Measurements from ENCODE around the gene ATP13A4. TPM values are rescaled to one million over a fixed set of nuclear protein-coding genes. Genes with fewer than 3 reads are reported as not detected.
A peak's percentile ranks its signal among the peaks of the same experiment; 100 is the strongest.

ATP13A4 gene
- total RNA-seq (1 to 10 TPM; 1.3 to 2.6 TPM), polyA plus RNA-seq (not detected)

GRCh38 chr3:193554811-193555210, at the start of gene ATP13A4:
TSS of gene ATP13A4 (minus strand) at chr3:193554895. CDS start at chr3:193554799, 96 bp downstream.
- H3K4me3 Mint-ChIP-seq = no peak within 1 kb of the TSS
- no peaks in the 10 kb centered on the region for H3K4me1 Mint-ChIP-seq
- CTCF ChIA-PET = no interaction called here
- no peak for DNase-seq
- Histone ChIP-seq H3K4me1 (ENCODE audit: insufficient read depth, low read length) (no peaks in the 10 kb centered on the region), H3K36me3 (ENCODE audit: insufficient read depth, low read length) (no peaks in the 10 kb centered on the region), H3K9me3 (ENCODE audit: low read length) (no peaks in the 10 kb centered on the region), H3K27me3 (ENCODE audit: insufficient read depth, low read length, poor library complexity, severe bottlenecking) (no peaks in the 10 kb centered on the region), H3K27ac (ENCODE audit: low read depth, low read length) (no peak within 1 kb of the TSS), H3K4me3 (ENCODE audit: low read length) (no peak within 1 kb of the TSS)
- POLR2A ChIA-PET = no interaction called here
- H3K36me3 Mint-ChIP-seq = peaks cover 0 to 2% (median 0%) of the 10 kb centered on the region in 3 donors
- no peaks in the 10 kb centered on the region for H3K9me3 Mint-ChIP-seq
- H3K27ac Mint-ChIP-seq = peak within 1 kb of the TSS in 1 of 8 donors; percentile 31
- peaks cover 0 to 2% of the 10 kb centered on the region in 2 donors for H3K27me3 Mint-ChIP-seq

- Mint-ChIP-seq H3K4me1 (peaks cover 55 to 89% (median 76%) of the 10 kb centered on the region in 3 donors), H3K4me3 (no peak overlapping the region), H3K9me3 (no peaks in the 10 kb centered on the region), H3K27ac (peak overlapping the region in 3 of 8 donors; percentile 23 to 69 (median 38)), H3K36me3 (peaks cover 0 to 44% (median 13%) of the 10 kb centered on the region in 3 donors), H3K27me3 (no peaks in the 10 kb centered on the region)
- Histone ChIP-seq H3K4me1 (ENCODE audit: insufficient read depth, low read length) (peaks cover 19% of the 10 kb centered on the region), H3K27ac (ENCODE audit: low read depth, low read length) (no peak overlapping the region), H3K27me3 (ENCODE audit: insufficient read depth, low read length, poor library complexity, severe bottlenecking) (no peaks in the 10 kb centered on the region), H3K36me3 (ENCODE audit: insufficient read depth, low read length) (peaks cover 14% of the 10 kb centered on the region), H3K9me3 (ENCODE audit: low read length) (no peaks in the 10 kb centered on the region), H3K4me3 (ENCODE audit: low read length) (no peak overlapping the region)
- ChIA-PET CTCF (interaction anchor here (1.0 kb wide), 1 partner anchor 15 kb away, joined by 3 read pairs; no protein-coding TSS in a partner anchor), POLR2A (interaction anchor here (0.6 kb wide), 1 partner anchor 12 kb away, joined by 3 read pairs; no protein-coding TSS in a partner anchor)
- DNase-seq = no peak
These were observed 44.7 kb upstream of the ATP13A4 start for GRCh38 chr3:193599393-193599792.

GRCh38 chr3:193598202-193598601, 43.5 kb upstream of the ATP13A4 start:
- Histone ChIP-seq H3K9me3 (ENCODE audit: low read length) (no peaks in the 10 kb centered on the region), H3K4me1 (ENCODE audit: insufficient read depth, low read length) (peaks cover 25% of the 10 kb centered on the region), H3K27me3 (ENCODE audit: insufficient read depth, low read length, poor library complexity, severe bottlenecking) (no peaks in the 10 kb centered on the region), H3K4me3 (ENCODE audit: low read length) (no peak overlapping the region), H3K36me3 (ENCODE audit: insufficient read depth, low read length) (peaks cover 14% of the 10 kb centered on the region), H3K27ac (ENCODE audit: low read depth, low read length) (no peak overlapping the region)
- DNase-seq = no peak
- Mint-ChIP-seq H3K9me3 (no peaks in the 10 kb centered on the region), H3K36me3 (peaks cover 0 to 50% (median 13%) of the 10 kb centered on the region in 3 donors), H3K27me3 (peaks cover 0 to 2% of the 10 kb centered on the region in 2 donors), H3K4me1 (peaks cover 61 to 90% (median 83%) of the 10 kb centered on the region in 3 donors), H3K4me3 (peak overlapping the region in 1 of 7 donors; percentile 9), H3K27ac (peak overlapping the region in 4 of 8 donors; percentile 10 to 43 (median 14))
- CTCF ChIA-PET = no interaction called here
- POLR2A ChIA-PET = no interaction called here

GRCh38 chr3:193595939-193596487, 41.3 kb upstream of the ATP13A4 start:
- peak overlapping the region in 5 of 8 donors; percentile 1 to 73 (median 20) for H3K27ac Mint-ChIP-seq
- peaks cover 0 to 44% (median 13%) of the 10 kb centered on the region in 3 donors for H3K36me3 Mint-ChIP-seq
- H3K4me1 ChIP-seq (ENCODE audit: insufficient read depth, low read length) = peaks cover 34% of the 10 kb centered on the region
- POLR2A ChIA-PET = no interaction called here
- no peaks in the 10 kb centered on the region for H3K9me3 Mint-ChIP-seq
- H3K4me3 ChIP-seq (ENCODE audit: low read length) = no peak overlapping the region
- CTCF ChIA-PET = no interaction called here
- peaks cover 14% of the 10 kb centered on the region for H3K36me3 ChIP-seq (ENCODE audit: insufficient read depth, low read length)
- DNase-seq = no peak
- no peaks in the 10 kb centered on the region for H3K27me3 ChIP-seq (ENCODE audit: insufficient read depth, low read length, poor library complexity, severe bottlenecking)
- peaks cover 68 to 88% (median 87%) of the 10 kb centered on the region in 3 donors for H3K4me1 Mint-ChIP-seq
- no peak overlapping the region for H3K27ac ChIP-seq (ENCODE audit: low read depth, low read length)
- no peaks in the 10 kb centered on the region for H3K9me3 ChIP-seq (ENCODE audit: low read length)
- peaks cover 0 to 2% of the 10 kb centered on the region in 2 donors for H3K27me3 Mint-ChIP-seq
- peak overlapping the region in 2 of 7 donors; percentile 36 to 88 for H3K4me3 Mint-ChIP-seq

GRCh38 chr3:193594946-193595689, 40.4 kb upstream of the ATP13A4 start:
- H3K9me3 ChIP-seq (ENCODE audit: low read length) = no peaks in the 10 kb centered on the region
- peaks cover 0 to 40% (median 15%) of the 10 kb centered on the region in 3 donors for H3K36me3 Mint-ChIP-seq
- H3K27me3 Mint-ChIP-seq = peaks cover 0 to 2% of the 10 kb centered on the region in 2 donors
- no peaks in the 10 kb centered on the region for H3K9me3 Mint-ChIP-seq
- ChIA-PET POLR2A (no interaction called here), CTCF (no interaction called here)
- DNase-seq = no peak
- peaks cover 65 to 83% (median 79%) of the 10 kb centered on the region in 3 donors for H3K4me1 Mint-ChIP-seq
- peaks cover 14% of the 10 kb centered on the region for H3K36me3 ChIP-seq (ENCODE audit: insufficient read depth, low read length)
- no peak overlapping the region for H3K4me3 ChIP-seq (ENCODE audit: low read length)
- H3K27ac Mint-ChIP-seq = peak overlapping the region; percentile 39 to 99 (median 76)
- H3K4me1 ChIP-seq (ENCODE audit: insufficient read depth, low read length) = peaks cover 34% of the 10 kb centered on the region
- H3K27ac ChIP-seq (ENCODE audit: low read depth, low read length) = no peak overlapping the region
- no peaks in the 10 kb centered on the region for H3K27me3 ChIP-seq (ENCODE audit: insufficient read depth, low read length, poor library complexity, severe bottlenecking)
- H3K4me3 Mint-ChIP-seq = peak overlapping the region; percentile 67 to 99 (median 93)

- Histone ChIP-seq H3K27ac (ENCODE audit: low read depth, low read length) (peak overlapping the region; percentile 92), H3K36me3 (ENCODE audit: insufficient read depth, low read length) (peaks cover 12% of the 10 kb centered on the region), H3K9me3 (ENCODE audit: low read length) (no peaks in the 10 kb centered on the region), H3K27me3 (ENCODE audit: insufficient read depth, low read length, poor library complexity, severe bottlenecking) (no peaks in the 10 kb centered on the region), H3K4me1 (ENCODE audit: insufficient read depth, low read length) (peaks cover 28% of the 10 kb centered on the region), H3K4me3 (ENCODE audit: low read length) (peak overlapping the region; percentile 94)
- DNase-seq = peak; percentile 3 to 53 (median 34)
- H3K27me3 Mint-ChIP-seq = peaks cover 0 to 2% of the 10 kb centered on the region in 2 donors
- H3K4me3 Mint-ChIP-seq = peak overlapping the region; percentile 92 to 99 (median 94)
- no peaks in the 10 kb centered on the region for H3K9me3 Mint-ChIP-seq
- peaks cover 0 to 33% (median 13%) of the 10 kb centered on the region in 3 donors for H3K36me3 Mint-ChIP-seq
- peak overlapping the region; percentile 83 to 100 (median 96) for H3K27ac Mint-ChIP-seq
- ChIA-PET CTCF (no interaction called here), POLR2A (no interaction called here)
- H3K4me1 Mint-ChIP-seq = peaks cover 56 to 68% (median 66%) of the 10 kb centered on the region in 3 donors
These were observed 39.0 kb upstream of the ATP13A4 start for GRCh38 chr3:193593668-193594030.

GRCh38 chr3:193592841-193593667, 38.4 kb upstream of the ATP13A4 start, which contains the start of gene OPA1:
TSS of gene OPA1 (plus strand) at chr3:193593208. CDS start at chr3:193593378, 170 bp downstream.
- ChIA-PET CTCF (no interaction called here), POLR2A (no interaction called here)
- H3K27me3 Mint-ChIP-seq = peaks cover 0 to 2% of the 10 kb centered on the region in 2 donors
- H3K4me1 ChIP-seq (ENCODE audit: insufficient read depth, low read length) = peaks cover 22% of the 10 kb centered on the region
- H3K27ac Mint-ChIP-seq = peak within 1 kb of the TSS; percentile 83 to 100 (median 96)
- H3K27me3 ChIP-seq (ENCODE audit: insufficient read depth, low read length, poor library complexity, severe bottlenecking) = no peaks in the 10 kb centered on the region
- H3K4me3 ChIP-seq (ENCODE audit: low read length) = peak within 1 kb of the TSS; percentile 94
- H3K9me3 ChIP-seq (ENCODE audit: low read length) = no peaks in the 10 kb centered on the region
- no peaks in the 10 kb centered on the region for H3K9me3 Mint-ChIP-seq
- peak; percentile 81 to 93 (median 86) for DNase-seq
- H3K36me3 ChIP-seq (ENCODE audit: insufficient read depth, low read length) = peaks cover 9% of the 10 kb centered on the region
- H3K27ac ChIP-seq (ENCODE audit: low read depth, low read length) = peak within 1 kb of the TSS; percentile 92
- peaks cover 0 to 28% (median 8%) of the 10 kb centered on the region in 3 donors for H3K36me3 Mint-ChIP-seq
- H3K4me1 Mint-ChIP-seq = peaks cover 52 to 62% (median 60%) of the 10 kb centered on the region in 3 donors
- H3K4me3 Mint-ChIP-seq = peak within 1 kb of the TSS; percentile 92 to 99 (median 94)

All from CD8-positive, alpha-beta memory T cell (primary cell).